GM13976 (cell line): Measurements from ENCODE around the gene CDK8.
"Not testable (repeated sequence)": the region's sequence is repeated elsewhere in the genome, so short reads cannot be mapped to it uniquely, and the experiment has no call there.

ENCODE experiments used
- DNase-seq: peaks from one replicate; pipeline ENCODE4 v3.0.0; 2012; ENCODE audit warnings: low spot score
- CTCF ChIP-seq: IDR thresholded peaks from 2 replicates; pipeline ENCODE4 v1.5.1; 2012; ENCODE audit warnings: borderline replicate concordance, mild to moderate bottlenecking; ENCODE audit not compliant: insufficient read depth; ENCODE audit errors: extremely low read depth, missing control alignments, control extremely low read depth
- in situ Hi-C: fragments of 300-500 bp; cut with MboI; formaldehyde crosslinking; loops from one replicate; pipeline ENCODE4 v1.12.0; 2022; ENCODE audit warnings: low sequenced_read_pairs, mixed read lengths, inconsistent platforms; ENCODE audit not compliant: unreplicated experiment

Gene CDK8

GRCh38 chr13:26249551-26249950, 4.4 kb upstream of the CDK8 start:
- no peak for DNase-seq
- TF ChIP-seq CTCF, result no peak

GRCh38 chr13:26252006-26252405, 1.9 kb upstream of the CDK8 start:
- in situ Hi-C loops, result not testable (repeated sequence)

More at GRCh38 chr13:26249551-26249950, 4.4 kb upstream of the CDK8 start:
- in situ Hi-C loops, result no loop called here

GRCh38 chr13:26253262-26253786, 605 bp upstream of the CDK8 start:
- DNase-seq, result no peak
- no peak for TF ChIP-seq CTCF

More at GRCh38 chr13:26252006-26252405, 1.9 kb upstream of the CDK8 start:
- DNase-seq, result not testable (repeated sequence)

GRCh38 chr13:26254583-26255111, 718 bp downstream of the CDK8 start:
- in situ Hi-C loops, result no loop called here
- DNase-seq, result peak; percentile 58
- TF ChIP-seq CTCF, result no peak

More at GRCh38 chr13:26253262-26253786, 605 bp upstream of the CDK8 start:
- in situ Hi-C loops, result no loop called here

GRCh38 chr13:26255115-26255514, 1.2 kb downstream of the CDK8 start:
- DNase-seq, result no peak
- in situ Hi-C loops, result no loop called here
- TF ChIP-seq CTCF, result no peak

GRCh38 chr13:26255691-26256277, 1.9 kb downstream of the CDK8 start:
- in situ Hi-C loops, result no loop called here
- no peak for DNase-seq

DNA sequence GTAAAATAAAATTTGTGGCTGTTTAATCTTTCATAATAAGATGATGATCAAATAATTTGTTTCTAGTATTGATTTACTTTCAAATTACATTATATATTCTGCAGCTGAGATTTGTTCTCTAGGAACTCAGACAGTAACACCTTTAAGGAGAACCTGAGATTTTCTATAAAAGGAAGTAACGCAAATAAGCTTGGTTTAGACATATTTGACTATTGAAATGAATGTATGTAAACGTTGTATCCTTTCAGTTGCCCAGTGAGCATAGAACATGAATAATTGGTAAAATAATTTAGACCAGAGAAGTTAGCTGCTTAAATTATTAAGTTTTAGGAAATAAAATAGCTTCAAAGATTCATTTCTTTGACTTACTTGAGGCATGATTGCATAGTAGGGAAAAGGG, 3.1 kb downstream of the CDK8 start:
- in situ Hi-C loops, result no loop called here
- no peak for TF ChIP-seq CTCF
- DNase-seq, result no peak

More at GRCh38 chr13:26255691-26256277, 1.9 kb downstream of the CDK8 start:
- TF ChIP-seq CTCF, result no peak
